ENCODE measurements around the gene TRPV4.

The TRPV4 gene

GRCh38 chr12:109775172-109775881 is 57.9 kb downstream of the TRPV4 start:
- DNase-seq = peak; percentile 77

- DNase-seq = no peak
Observed at GRCh38 chr12:109773384-109774011, 59.7 kb downstream of the TRPV4 start.

- no peak for DNase-seq
Observed at GRCh38 chr12:109772622-109773321, 60.4 kb downstream of the TRPV4 start.

DNA sequence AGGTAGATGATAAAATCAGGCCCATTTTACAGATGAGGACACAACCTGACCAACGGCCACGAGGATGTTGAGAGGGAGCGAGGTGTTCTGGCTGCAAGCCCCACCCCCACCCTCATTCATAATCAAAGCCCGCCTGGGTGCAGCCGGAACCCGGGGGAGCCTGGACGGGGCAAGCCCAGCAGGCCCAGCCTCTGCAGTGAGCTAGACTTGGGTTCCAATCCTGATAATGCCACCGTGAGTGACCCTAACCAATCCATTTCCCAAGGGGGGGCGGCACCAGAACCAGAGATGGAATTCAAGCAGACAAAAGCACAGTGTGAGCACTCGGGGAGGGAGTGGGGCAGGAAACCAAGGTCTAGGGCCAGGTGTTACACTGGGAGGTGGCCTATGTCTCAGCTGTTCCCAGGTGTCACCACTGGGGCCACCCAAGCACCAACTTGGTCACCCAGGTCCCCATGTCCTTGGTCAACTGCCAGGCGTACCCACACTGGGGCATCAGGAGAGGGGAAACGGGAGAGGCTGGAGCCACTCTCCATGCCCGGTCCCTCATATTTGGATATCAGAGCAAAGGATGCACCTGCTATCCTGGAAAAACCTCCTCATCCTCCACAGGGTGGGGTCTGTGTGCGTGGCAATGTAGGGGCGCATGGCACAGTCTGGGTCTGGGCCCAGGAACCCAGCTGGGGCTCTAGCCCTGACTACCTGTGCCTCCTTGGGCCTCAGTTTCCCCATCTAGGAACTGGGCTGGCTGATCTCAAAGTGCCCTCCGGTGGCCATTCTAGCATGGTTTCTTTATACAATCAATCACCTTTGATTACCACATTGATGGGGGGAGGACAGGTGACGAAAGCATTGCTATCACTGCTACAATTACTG is 61.2 kb downstream of the TRPV4 start:
- no peak for DNase-seq

DNA sequence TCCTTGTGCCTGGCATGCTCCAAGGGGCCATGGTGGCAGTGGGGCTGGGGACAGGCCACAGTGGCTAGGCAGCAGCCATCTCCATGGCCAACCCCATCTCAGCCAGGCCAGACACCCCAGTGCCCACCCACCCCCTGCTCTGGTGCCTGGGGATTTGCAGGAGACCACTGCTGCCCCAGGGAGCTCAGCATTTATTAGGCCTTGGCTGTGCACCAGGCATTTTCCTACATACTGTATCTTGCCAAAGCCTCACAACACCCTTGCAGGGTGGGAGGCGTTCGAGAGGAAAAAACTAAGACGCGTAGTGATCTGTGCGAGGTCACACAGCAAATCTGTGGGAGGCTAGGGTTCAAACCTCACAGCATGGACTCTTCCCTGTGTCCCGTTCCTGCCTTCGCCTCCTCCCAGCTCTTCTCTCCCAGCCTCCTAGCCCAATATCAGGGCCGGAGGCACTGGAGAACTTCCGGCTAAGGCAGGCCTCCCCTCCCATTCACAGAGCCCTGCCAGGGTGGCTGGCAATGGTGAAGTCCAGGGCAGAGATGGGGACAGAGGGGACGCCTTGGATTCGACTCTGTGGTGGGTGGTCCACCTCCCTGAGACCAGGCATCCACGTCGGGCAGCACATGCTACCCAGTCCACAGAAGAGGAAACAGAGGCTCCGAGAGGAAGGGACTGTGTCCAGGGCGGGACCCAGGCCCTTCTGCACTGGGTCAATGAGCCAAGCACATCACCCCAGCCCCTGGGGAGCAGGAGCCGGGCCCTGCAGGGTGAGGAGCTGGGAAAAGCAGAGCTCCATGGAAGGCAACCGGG is 62.1 kb downstream of the TRPV4 start:
- DNase-seq = no peak

DNA sequence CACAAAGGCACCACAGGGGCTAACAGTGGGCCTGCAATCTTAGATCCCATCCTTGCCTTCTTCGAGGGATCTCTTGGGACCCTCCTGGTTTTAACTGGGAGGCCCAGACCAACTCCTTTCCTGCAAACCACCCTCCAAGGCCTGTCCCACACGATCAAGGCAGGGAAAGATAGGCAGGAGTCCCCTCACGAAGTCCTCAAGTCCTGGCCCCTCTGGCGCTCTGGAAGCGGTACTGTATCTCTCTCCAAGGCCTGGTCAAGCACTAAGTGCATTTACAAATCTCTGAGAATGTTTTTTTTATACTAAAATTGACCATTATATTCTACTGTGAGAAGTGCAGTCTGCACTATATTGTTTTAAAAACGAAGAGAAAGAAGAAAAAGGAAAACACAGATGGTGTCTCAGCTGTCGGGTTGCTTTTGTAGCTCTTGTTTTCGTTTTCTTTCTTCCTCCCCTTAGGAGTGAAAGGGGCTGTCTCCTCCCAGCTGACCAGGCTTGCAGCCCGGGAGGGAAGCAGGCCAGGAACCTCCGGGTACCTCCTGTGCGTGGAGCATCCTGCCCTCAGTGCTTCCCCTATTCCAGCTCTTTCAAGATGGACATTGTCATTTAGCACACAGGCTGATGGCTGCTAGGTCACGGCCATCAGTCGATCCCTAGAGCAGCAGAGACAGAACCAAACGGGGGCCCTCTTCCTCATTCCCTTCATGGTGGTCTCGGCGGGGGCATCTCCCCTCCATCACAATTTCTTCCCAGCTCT is 62.9 kb downstream of the TRPV4 start:
- no peak for DNase-seq

- DNase-seq = no peak
Observed at GRCh38 chr12:109768901-109769670, 64.1 kb downstream of the TRPV4 start.

DNA sequence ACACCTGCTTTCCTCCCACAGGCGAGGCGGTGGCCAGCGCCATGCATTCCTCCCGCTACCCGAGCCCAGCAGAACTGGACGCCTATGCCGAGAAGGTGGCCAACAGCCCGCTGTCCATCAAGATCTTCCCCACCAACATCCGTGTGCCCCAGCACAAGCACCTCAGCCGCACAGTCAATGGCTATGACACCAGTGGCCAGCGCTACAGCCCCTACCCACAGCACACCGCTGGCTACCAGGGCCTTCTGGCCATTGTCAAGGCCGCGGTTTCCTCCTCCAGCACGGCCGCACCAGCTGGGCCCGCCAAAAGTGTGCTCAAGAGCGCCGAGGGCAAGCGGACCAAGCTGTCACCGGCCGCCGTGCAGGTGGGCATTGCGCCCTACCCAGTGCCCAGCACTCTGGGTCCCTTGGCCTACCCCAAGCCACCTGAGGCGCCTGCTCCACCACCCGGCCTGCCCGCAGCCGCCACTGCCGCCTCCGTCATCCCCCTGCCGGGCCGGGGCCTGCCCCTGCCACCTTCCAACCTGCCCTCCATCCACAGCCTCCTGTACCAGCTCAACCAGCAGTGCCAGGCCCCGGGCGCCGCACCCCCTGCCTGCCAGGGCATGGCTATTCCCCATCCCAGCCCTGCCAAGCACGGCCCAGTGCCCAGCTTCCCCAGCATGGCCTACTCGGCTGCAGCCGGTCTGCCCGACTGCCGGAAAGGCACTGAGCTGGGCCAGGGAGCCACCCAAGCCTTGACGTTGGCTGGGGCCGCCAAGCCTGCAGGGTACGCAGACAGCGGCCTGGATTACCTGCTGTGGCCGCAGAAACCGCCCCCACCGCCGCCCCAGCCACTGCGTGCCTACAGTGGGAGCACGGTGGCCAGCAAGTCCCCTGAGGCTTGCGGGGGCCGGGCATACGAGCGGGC is 65.0 kb downstream of the TRPV4 start:
- no peak for DNase-seq

GRCh38 chr12:109767456-109767855 is 65.7 kb downstream of the TRPV4 start:
- DNase-seq = no peak

DNA sequence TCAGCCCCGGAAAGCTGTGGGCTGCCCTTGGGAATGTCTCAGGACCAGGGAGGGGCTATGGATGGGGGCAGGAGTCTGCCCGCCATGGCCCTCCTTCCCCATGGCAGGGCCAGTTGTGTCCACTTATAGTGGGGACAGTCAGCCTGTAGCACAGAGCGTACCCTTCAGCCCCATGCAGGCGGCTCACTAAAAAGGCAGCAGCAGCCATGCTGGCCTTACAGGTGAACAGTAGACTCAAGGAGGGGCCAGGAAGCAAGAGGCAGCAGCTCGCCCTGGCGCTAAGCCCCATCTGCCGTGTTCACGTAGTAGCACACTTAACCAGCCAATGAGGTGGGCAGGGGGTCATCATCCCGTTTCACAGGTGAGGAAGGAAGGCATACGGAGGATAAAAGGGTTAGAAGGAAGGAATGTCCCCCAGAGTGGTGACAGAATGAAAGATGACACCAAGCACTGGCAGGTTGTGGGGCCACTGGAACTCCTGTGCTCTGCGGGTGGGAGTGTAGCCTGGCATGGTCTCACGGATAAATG is 66.9 kb downstream of the TRPV4 start:
- DNase-seq = no peak

DNA sequence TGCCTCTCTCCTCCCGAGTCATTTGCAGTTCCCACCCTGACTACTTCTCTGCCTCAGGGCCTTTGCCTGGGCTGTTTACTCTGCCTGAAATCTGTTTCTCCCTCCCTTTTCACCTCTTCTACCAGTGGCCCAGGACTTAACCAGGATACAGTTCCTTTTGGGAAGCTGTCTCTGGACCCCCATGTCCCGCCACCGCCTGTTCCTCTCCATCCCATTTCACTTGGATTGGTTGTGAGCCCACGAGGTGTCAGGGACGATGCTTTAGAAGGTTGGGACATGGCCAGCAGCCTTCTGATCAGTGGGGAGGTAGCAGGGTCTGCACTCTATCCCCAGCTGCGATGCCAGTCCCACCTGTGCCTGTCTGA is 67.8 kb downstream of the TRPV4 start:
- DNase-seq = no peak

DNA sequence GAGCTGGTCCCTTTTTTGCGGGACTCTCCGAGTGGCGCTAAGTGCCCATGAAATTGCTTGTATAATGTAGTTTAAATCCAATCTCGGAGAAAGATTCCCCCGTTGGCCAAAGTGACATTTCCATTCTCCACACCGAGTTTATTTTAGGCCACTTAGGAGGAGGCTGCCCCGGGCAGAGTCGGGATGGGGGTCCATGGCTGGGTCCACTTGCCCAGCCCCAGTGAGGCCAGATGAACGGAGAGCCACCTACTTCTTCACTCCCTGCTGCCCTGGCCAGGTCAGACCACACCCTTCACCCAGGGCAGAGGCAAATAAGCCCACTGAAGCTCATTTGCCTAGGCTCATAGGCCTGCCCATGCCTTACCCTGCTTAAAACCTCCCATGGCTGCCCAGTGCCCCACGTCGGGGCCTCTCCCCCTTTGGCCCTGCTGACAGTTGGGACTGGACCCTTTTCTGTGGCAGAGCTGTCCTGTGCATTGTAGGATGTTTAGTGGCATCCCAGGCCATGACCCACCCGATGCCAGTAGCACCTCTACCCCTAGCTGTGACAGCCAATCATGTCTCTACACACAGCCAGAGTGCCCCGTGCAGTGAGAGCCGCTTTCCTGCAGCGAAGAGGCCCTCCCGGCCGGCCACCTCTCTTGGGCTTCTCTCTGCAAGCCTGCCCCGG is 68.3 kb downstream of the TRPV4 start:
- DNase-seq = no peak

GRCh38 chr12:109764123-109764522 is 69.1 kb downstream of the TRPV4 start:
- no peak for DNase-seq

DNA sequence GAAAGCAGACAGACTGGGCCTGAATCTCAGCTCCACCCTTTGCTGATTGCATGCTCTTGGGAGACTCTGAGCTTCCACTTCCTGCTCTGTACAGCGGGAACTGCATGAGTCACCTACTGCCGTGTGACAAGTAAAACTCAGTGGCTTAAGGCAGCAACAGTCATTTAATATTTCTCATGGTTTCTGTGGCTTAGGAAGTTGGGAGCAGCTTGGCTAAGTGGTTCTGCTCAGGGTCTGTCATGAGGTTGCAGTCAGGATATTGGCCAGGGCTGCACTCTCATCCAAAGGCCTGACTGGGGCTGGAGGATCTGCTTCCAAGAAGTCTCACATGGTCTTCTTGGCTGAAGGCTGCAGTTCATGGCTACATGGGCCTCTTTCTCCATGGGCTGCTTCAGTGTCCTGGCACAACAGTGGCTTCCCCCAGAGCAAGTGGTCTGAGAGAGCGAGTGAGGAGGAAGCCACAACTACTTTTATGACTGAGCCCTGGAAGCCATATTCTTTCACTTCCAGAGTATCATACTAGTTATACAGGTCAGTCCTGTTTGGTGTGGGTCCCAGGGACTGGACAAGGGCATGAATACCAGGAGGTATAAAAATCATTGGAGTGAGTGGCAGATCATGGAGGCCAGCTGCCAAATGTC is 69.9 kb downstream of the TRPV4 start:
- no peak for DNase-seq

DNA sequence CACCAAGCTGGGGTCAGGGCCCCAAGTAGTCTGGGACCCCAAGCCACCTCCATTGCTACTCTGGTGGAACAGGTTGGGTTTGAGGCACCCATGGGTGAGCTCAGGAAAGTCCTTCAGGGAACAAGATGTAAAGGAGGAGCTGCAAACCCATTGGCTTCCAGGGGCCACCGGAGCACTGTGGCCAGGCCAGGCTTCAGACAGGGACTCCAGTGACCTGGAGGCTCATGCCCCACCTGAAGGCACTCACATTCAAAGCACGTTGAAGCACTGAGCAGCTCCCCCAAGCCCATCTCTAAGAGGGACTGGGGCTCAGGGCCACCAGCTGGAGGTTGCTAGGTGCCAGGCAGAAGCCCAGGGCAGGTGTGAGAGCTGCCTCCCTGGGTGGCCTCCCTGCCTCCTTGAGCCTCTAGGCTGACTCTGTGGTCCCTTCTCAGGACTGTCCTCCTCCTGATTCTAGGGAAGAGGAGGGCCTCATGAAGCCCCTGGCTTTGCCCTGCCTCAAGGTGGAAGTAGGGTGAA is 70.5 kb downstream of the TRPV4 start:
- no peak for DNase-seq

GRCh38 chr12:109762071-109762672 is 71.0 kb downstream of the TRPV4 start:
- DNase-seq = no peak
